ENCODE data around the gene LDAH.

Gene LDAH

GRCh38 chr2:20682167-20682920, 140.6 kb downstream of the LDAH start:
- no peak for DNase-seq (ENCODE audit: low read depth in 2 of 2)

- DNase-seq (ENCODE audit: low read depth in 2 of 2), result no peak
Observed at GRCh38 chr2:20680744-20681375, 142.0 kb downstream of the LDAH start.

GRCh38 chr2:20678780-20679179, 144.1 kb downstream of the LDAH start:
- DNase-seq (ENCODE audit: low read depth in 2 of 2), result no peak

- DNase-seq (ENCODE audit: low read depth in 2 of 2), result no peak
Observed at GRCh38 chr2:20678086-20678395, 144.9 kb downstream of the LDAH start.

- DNase-seq (ENCODE audit: low read depth in 2 of 2), result no peak
Observed at GRCh38 chr2:20677301-20678085, 145.4 kb downstream of the LDAH start.

- DNase-seq (ENCODE audit: low read depth in 2 of 2), result no peak
Observed at GRCh38 chr2:20676353-20677215, 146.3 kb downstream of the LDAH start.

- no peak for DNase-seq (ENCODE audit: low read depth in 2 of 2)
Observed at GRCh38 chr2:20675701-20676352, 147.1 kb downstream of the LDAH start.

GRCh38 chr2:20674974-20675679, 147.8 kb downstream of the LDAH start:
- DNase-seq (ENCODE audit: low read depth in 2 of 2), result no peak

GRCh38 chr2:20674309-20674965, 148.5 kb downstream of the LDAH start:
- DNase-seq (ENCODE audit: low read depth in 2 of 2), result no peak

GRCh38 chr2:20673686-20674308, 149.1 kb downstream of the LDAH start:
- DNase-seq (ENCODE audit: low read depth in 2 of 2), result no peak

GRCh38 chr2:20672201-20672951, 150.5 kb downstream of the LDAH start:
- no peak for DNase-seq (ENCODE audit: low read depth in 2 of 2)

GRCh38 chr2:20671736-20672080, 151.2 kb downstream of the LDAH start:
- DNase-seq (ENCODE audit: low read depth in 2 of 2), result no peak

GRCh38 chr2:20671036-20671735, 151.7 kb downstream of the LDAH start:
- DNase-seq (ENCODE audit: low read depth in 2 of 2), result no peak

- DNase-seq (ENCODE audit: low read depth in 2 of 2), result no peak
Observed at GRCh38 chr2:20670315-20671035, 152.4 kb downstream of the LDAH start.

- DNase-seq (ENCODE audit: low read depth in 2 of 2), result no peak
Observed at GRCh38 chr2:20669562-20670314, 153.2 kb downstream of the LDAH start.

GRCh38 chr2:20668871-20669475, 153.9 kb downstream of the LDAH start:
- DNase-seq (ENCODE audit: low read depth in 2 of 2), result no peak

- no peak for DNase-seq (ENCODE audit: low read depth in 2 of 2)
Observed at GRCh38 chr2:20668451-20668850, 154.4 kb downstream of the LDAH start.
